ENCODE results near the gene PRKCH.
A peak's percentile ranks its signal among the peaks of the same experiment; 100 is the strongest.

The PRKCH gene

GRCh38 chr14:61466249-61466904, 145.0 kb downstream of the PRKCH start:
- Histone ChIP-seq H3K27me3 (ENCODE audit: insufficient read depth, poor library complexity, severe bottlenecking) (no peaks in the 10 kb centered on the region), H3K4me3 (replicated peaks; ENCODE audit: insufficient read depth, low read length) (no peak overlapping the region), H3K27ac (replicated peaks) (no peak overlapping the region)
- TF ChIP-seq GABPA (IDR thresholded peaks at IDR 0.05; ENCODE audit: low read depth) (no peak), SPI1 (IDR thresholded peaks at IDR 0.05; ENCODE audit: borderline replicate concordance, low read depth) (no peak)
- TF ChIP-seq, protein P1, sequence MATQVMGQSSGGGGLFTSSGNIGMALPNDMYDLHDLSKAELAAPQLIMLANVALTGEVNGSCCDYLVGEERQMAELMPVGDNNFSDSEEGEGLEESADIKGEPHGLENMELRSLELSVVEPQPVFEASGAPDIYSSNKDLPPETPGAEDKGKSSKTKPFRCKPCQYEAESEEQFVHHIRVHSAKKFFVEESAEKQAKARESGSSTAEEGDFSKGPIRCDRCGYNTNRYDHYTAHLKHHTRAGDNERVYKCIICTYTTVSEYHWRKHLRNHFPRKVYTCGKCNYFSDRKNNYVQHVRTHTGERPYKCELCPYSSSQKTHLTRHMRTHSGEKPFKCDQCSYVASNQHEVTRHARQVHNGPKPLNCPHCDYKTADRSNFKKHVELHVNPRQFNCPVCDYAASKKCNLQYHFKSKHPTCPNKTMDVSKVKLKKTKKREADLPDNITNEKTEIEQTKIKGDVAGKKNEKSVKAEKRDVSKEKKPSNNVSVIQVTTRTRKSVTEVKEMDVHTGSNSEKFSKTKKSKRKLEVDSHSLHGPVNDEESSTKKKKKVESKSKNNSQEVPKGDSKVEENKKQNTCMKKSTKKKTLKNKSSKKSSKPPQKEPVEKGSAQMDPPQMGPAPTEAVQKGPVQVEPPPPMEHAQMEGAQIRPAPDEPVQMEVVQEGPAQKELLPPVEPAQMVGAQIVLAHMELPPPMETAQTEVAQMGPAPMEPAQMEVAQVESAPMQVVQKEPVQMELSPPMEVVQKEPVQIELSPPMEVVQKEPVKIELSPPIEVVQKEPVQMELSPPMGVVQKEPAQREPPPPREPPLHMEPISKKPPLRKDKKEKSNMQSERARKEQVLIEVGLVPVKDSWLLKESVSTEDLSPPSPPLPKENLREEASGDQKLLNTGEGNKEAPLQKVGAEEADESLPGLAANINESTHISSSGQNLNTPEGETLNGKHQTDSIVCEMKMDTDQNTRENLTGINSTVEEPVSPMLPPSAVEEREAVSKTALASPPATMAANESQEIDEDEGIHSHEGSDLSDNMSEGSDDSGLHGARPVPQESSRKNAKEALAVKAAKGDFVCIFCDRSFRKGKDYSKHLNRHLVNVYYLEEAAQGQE (IDR thresholded peaks at IDR 0.05; ENCODE audit: insufficient replicate concordance, low read depth), result no peak
- no peak for DNase-seq (ENCODE audit: low read depth in 1 of 2, low spot score in 1 of 2)

DNA sequence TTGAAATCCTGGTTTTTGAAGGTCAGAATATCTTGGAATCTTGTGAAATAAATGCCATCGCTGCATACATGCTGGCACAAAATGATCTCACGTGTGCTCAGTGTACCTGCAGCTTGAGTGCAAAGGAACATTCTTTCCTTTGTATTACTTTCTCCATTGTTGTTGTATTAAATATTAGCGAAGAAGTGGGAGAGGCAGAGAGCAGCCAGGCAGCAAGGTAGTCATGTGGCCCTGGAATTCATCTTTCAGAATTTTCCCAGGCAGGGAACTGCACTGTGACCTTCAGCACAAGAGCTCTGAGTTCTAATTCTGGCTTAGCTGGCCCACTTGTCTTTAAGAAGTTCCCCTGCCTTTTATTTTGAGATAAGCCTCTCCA, 145.5 kb downstream of the PRKCH start:
- no peaks in the 10 kb centered on the region for H3K27me3 ChIP-seq (ENCODE audit: insufficient read depth, poor library complexity, severe bottlenecking)
- H3K4me3 ChIP-seq (replicated peaks; ENCODE audit: insufficient read depth, low read length), result no peak overlapping the region
- DNase-seq (ENCODE audit: low read depth in 1 of 2, low spot score in 1 of 2), result no peak
- no peak overlapping the region for H3K27ac ChIP-seq (replicated peaks)
- no peak for TF ChIP-seq SPI1 (IDR thresholded peaks at IDR 0.05; ENCODE audit: borderline replicate concordance, low read depth)
- TF ChIP-seq CTCF (IDR thresholded peaks at IDR 0.05; ENCODE audit: insufficient read depth, low read length), result no peak
- TF ChIP-seq, protein P1 (IDR thresholded peaks at IDR 0.05; ENCODE audit: insufficient replicate concordance, low read depth), result no peak
- TF ChIP-seq GABPA (IDR thresholded peaks at IDR 0.05; ENCODE audit: low read depth), result no peak

DNA sequence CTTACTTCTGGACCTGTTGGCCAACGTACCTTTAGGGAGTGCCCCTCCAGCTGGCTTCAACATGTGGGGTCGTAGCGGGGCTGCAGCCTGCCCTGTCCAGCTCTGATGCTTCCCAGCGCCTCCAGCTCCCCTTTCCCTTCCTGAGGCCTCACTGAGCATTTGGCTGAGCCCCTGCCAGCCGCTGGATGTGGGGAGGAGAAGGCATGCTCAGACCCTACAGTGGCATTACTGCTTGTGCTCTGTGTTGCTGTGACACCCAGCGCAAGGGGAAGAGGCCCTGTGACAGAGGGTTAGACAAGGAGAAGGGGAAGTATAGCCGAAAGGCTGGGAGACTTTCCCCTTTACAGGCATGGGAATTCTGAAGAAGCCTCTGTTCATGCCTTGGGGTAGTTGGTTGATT, 145.9 kb downstream of the PRKCH start:
- no peak overlapping the region for H3K4me3 ChIP-seq (replicated peaks; ENCODE audit: insufficient read depth, low read length)
- H3K27ac ChIP-seq (replicated peaks), result peak overlapping the region; percentile 37; the same call in 1 of the 2 replicates
- peak in 1 of 2 experiments; percentile 64 for DNase-seq (ENCODE audit: low read depth in 1 of 2, low spot score in 1 of 2)
- TF ChIP-seq SPI1 (IDR thresholded peaks at IDR 0.05; ENCODE audit: borderline replicate concordance, low read depth) (peak; percentile 29; the same call in 1 of the 2 replicates), GABPA (IDR thresholded peaks at IDR 0.05; ENCODE audit: low read depth) (no peak)
- H3K27me3 ChIP-seq (ENCODE audit: insufficient read depth, poor library complexity, severe bottlenecking), result no peaks in the 10 kb centered on the region

DNA sequence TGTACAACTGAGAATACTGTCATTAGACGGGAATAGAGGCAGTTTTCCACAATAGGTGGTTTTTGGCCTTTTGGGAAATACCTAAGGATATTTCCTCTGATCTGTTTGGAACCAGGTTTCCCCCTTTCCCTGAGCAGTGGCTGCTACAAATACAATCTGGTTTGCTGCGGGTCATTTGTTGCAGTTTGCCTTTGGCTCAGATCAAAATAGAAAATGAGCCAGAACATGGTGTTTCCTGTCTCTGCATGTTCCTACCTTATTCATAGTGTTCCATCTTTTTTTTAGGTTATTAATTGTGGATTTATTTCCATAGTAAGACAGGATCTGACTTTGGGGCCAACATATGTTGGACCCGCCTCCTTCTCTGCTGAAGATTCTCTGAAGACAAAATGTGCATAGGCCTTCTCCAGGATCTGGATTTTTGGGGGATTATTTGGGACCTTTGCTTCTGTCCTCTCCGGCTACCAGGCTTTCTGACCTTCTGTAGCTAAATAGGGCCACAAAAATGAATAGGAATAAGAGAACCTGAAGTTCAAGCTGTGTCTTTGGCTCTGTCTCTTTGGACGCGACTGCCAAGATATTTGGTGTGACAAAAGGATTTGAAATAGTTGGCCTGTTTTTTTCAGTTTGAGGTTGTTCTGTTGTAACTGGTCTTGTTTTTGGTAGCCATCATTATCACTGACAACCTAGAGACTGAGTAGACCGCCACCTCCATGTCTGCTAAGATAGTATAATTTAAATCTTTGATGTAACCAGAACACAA, 146.9 kb downstream of the PRKCH start:
- no peak for TF ChIP-seq SPI1 (IDR thresholded peaks at IDR 0.05; ENCODE audit: borderline replicate concordance, low read depth)
- TF ChIP-seq, protein P1 (IDR thresholded peaks at IDR 0.05; ENCODE audit: insufficient replicate concordance, low read depth), result no peak
- no peak for TF ChIP-seq CTCF (IDR thresholded peaks at IDR 0.05; ENCODE audit: insufficient read depth, low read length)
- TF ChIP-seq POLR2AphosphoS5 (IDR thresholded peaks at IDR 0.05; ENCODE audit: low read depth), result no peak
- no peak for TF ChIP-seq GABPA (IDR thresholded peaks at IDR 0.05; ENCODE audit: low read depth)
- Histone ChIP-seq H3K27ac (replicated peaks) (no peak overlapping the region), H3K4me3 (replicated peaks; ENCODE audit: insufficient read depth, low read length) (no peak overlapping the region), H3K27me3 (ENCODE audit: insufficient read depth, poor library complexity, severe bottlenecking) (no peaks in the 10 kb centered on the region)
- DNase-seq (ENCODE audit: low read depth in 1 of 2, low spot score in 1 of 2), result no peak
